Measurements from ENCODE around the gene TOR1AIP2. TPM values are rescaled to one million over a fixed set of nuclear protein-coding genes. Genes with fewer than 3 reads are reported as not detected.

TOR1AIP2 gene
- total and polyA plus RNA-seq, 10 of the 15 experiments (the other 5 are each of a cell fraction or from before 2014, with no cell fraction given), result 5.3 to 38.9 (median 15.4) TPM

DNA sequence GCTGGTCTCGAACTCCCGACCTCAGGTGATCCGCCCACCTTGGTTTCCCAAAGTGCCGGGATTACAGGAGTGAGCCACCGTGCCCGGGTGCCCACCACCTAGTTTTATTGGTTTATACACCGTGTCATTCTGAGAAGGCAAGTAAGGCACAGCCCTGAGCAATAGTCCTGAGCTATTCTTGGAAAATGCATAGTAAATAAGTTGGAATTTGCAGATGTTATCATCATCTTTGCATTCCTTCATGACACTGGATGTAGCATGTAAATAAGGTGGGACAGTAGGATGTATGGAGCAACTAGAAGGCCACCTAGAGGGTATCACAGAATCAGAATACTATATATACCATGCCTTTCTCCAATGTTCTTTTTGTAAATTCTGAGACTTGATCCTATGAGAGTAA is 11.0 kb downstream of the TOR1AIP2 start:
- H3K27me3 ChIP-seq (replicated peaks in 1 of 2; ENCODE audit: control insufficient read depth in 2 of 2, insufficient read depth in 2 of 2, low read length in 1 of 2), result no peaks in the 10 kb centered on the region
- ChIA-PET CTCF (interaction anchor here (0.6 to 7.1 kb wide), 15 partner anchors 9 to 313 kb away, joined by 3 to 91 read pairs (median 7); no protein-coding TSS in a partner anchor), SMC1A (ENCODE audit: uncharacterized antibody, unreplicated experiment) (interaction anchor here (0.6 to 2.5 kb wide), 8 partner anchors 9 to 312 kb away, joined by 3 to 8 read pairs (median 4); no protein-coding TSS in a partner anchor), RAD21 (ENCODE audit: unreplicated experiment) (interaction anchor here (2.2 kb wide), 1 partner anchor 313 kb away, joined by 9 read pairs; no protein-coding TSS in a partner anchor), POLR2A (interaction anchor here (0.6 to 1.5 kb wide), 2 partner anchors 238 to 312 kb away, joined by 3 read pairs; no protein-coding TSS in a partner anchor)
- intact Hi-C loops (cut with micrococcal nuclease; ENCODE audit: unreplicated experiment), result loop anchor here (1.0 to 5.0 kb wide), 3 partner anchors 166 to 312 kb away; no protein-coding TSS in a partner anchor
- ATAC-seq (no peak), DNase-seq (ENCODE audit: low read depth, low spot score) (no peak), FAIRE-seq (no peak)
- H3K4me3 ChIP-seq, result no peak overlapping the region
- no peak overlapping the region for H2AFZ ChIP-seq (ENCODE audit: control insufficient read depth, low read depth, low read length)
- no peaks in the 10 kb centered on the region for H4K20me1 ChIP-seq (ENCODE audit: control insufficient read depth, insufficient read depth)
- H3K9me3 ChIP-seq (replicated peaks; ENCODE audit: control insufficient read depth, insufficient read depth, low read length), result no peaks in the 10 kb centered on the region
- TF ChIP-seq ZNF24 (IDR thresholded peaks at IDR 0.05) (no peak), RFX5 (IDR thresholded peaks at IDR 0.05; ENCODE audit: low read depth, low read length) (no peak), DPF2 (IDR thresholded peaks at IDR 0.05) (no peak), YY1 (IDR thresholded peaks at IDR 0.05; ENCODE audit: low read depth, low read length) (no peak), IRF4 (IDR thresholded peaks at IDR 0.05; ENCODE audit: low read depth, low read length) (no peak), CBX5 (IDR thresholded peaks at IDR 0.05; ENCODE audit: low read depth) (no peak), GABPA (IDR thresholded peaks at IDR 0.05; ENCODE audit: low read depth) (no peak), SREBF2 (IDR thresholded peaks at IDR 0.05; ENCODE audit: low read length) (no peak), ZNF207 (IDR thresholded peaks at IDR 0.05; ENCODE audit: borderline replicate concordance) (no peak), JUNB (IDR thresholded peaks at IDR 0.05) (no peak), LARP7 (IDR thresholded peaks at IDR 0.05) (no peak), SUPT20H (IDR thresholded peaks at IDR 0.05; ENCODE audit: borderline replicate concordance, control insufficient read depth, low read depth, low read length) (no peak), STAT3 (IDR thresholded peaks at IDR 0.05; ENCODE audit: low read depth, low read length) (no peak), CBX3 (IDR thresholded peaks at IDR 0.05; ENCODE audit: borderline replicate concordance, low read depth) (no peak)
- TF ChIP-seq, protein P1, sequence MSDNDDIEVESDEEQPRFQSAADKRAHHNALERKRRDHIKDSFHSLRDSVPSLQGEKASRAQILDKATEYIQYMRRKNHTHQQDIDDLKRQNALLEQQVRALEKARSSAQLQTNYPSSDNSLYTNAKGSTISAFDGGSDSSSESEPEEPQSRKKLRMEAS (IDR thresholded peaks at IDR 0.05; ENCODE audit: low read depth, low read length), result no peak
- TF ChIP-seq, protein P2, sequence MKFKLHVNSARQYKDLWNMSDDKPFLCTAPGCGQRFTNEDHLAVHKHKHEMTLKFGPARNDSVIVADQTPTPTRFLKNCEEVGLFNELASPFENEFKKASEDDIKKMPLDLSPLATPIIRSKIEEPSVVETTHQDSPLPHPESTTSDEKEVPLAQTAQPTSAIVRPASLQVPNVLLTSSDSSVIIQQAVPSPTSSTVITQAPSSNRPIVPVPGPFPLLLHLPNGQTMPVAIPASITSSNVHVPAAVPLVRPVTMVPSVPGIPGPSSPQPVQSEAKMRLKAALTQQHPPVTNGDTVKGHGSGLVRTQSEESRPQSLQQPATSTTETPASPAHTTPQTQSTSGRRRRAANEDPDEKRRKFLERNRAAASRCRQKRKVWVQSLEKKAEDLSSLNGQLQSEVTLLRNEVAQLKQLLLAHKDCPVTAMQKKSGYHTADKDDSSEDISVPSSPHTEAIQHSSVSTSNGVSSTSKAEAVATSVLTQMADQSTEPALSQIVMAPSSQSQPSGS (IDR thresholded peaks at IDR 0.05; ENCODE audit: low read length), result no peak
- TF ChIP-seq, protein P3, sequence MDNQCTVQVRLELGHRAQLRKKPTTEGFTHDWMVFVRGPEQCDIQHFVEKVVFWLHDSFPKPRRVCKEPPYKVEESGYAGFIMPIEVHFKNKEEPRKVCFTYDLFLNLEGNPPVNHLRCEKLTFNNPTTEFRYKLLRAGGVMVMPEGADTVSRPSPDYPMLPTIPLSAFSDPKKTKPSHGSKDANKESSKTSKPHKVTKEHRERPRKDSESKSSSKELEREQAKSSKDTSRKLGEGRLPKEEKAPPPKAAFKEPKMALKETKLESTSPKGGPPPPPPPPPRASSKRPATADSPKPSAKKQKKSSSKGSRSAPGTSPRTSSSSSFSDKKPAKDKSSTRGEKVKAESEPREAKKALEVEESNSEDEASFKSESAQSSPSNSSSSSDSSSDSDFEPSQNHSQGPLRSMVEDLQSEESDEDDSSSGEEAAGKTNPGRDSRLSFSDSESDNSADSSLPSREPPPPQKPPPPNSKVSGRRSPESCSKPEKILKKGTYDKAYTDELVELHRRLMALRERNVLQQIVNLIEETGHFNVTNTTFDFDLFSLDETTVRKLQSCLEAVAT (IDR thresholded peaks at IDR 0.05), result no peak
- TF ChIP-seq, protein P4, sequence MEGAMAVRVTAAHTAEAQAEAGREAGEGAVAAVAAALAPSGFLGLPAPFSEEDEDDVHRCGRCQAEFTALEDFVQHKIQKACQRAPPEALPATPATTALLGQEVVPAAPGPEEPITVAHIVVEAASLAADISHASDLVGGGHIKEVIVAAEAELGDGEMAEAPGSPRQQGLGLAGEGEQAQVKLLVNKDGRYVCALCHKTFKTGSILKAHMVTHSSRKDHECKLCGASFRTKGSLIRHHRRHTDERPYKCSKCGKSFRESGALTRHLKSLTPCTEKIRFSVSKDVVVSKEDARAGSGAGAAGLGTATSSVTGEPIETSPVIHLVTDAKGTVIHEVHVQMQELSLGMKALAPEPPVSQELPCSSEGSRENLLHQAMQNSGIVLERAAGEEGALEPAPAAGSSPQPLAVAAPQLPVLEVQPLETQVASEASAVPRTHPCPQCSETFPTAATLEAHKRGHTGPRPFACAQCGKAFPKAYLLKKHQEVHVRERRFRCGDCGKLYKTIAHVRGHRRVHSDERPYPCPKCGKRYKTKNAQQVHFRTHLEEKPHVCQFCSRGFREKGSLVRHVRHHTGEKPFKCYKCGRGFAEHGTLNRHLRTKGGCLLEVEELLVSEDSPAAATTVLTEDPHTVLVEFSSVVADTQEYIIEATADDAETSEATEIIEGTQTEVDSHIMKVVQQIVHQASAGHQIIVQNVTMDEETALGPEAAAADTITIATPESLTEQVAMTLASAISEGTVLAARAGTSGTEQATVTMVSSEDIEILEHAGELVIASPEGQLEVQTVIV (IDR thresholded peaks at IDR 0.05; ENCODE audit: borderline replicate concordance, partially characterized antibody), result no peak
- TF ChIP-seq, protein P5, sequence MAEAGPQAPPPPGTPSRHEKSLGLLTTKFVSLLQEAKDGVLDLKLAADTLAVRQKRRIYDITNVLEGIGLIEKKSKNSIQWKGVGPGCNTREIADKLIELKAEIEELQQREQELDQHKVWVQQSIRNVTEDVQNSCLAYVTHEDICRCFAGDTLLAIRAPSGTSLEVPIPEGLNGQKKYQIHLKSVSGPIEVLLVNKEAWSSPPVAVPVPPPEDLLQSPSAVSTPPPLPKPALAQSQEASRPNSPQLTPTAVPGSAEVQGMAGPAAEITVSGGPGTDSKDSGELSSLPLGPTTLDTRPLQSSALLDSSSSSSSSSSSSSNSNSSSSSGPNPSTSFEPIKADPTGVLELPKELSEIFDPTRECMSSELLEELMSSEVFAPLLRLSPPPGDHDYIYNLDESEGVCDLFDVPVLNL (IDR thresholded peaks at IDR 0.05; ENCODE audit: low read depth, low read length), result no peak
- WGBS (ENCODE audit: insufficient coverage, insufficient replicate concordance, low lambda C conversion rate, missing lambda C conversion rate), result 99% methylated on average over 7 of the region's 7 CpGs
- H3K4me1 ChIP-seq (ENCODE audit: control insufficient read depth, insufficient read depth, low read length), result no peaks in the 10 kb centered on the region
- in situ Hi-C loops (cut with MboI), result loop anchor here (25.0 kb wide), 1 partner anchor 621 kb away; no protein-coding TSS in a partner anchor
- no TSS peak for BruUV-seq (replicated peaks)
- H3K36me3 ChIP-seq (ENCODE audit: control insufficient read depth in 2 of 2, insufficient read depth in 2 of 2, low read length in 1 of 2), result peaks cover 1 to 25% of the 10 kb centered on the region in 2 experiments; a peak in 3 of 4 replicates
- peaks cover 11% of the 10 kb centered on the region for H3K79me2 ChIP-seq (ENCODE audit: control insufficient read depth, insufficient read depth, low read length)
- no peak overlapping the region for H3K27ac ChIP-seq (ENCODE audit: control insufficient read depth, insufficient read depth)
- H3K4me2 ChIP-seq (ENCODE audit: control insufficient read depth, insufficient read depth), result no peak overlapping the region
- no peak overlapping the region for H3K9ac ChIP-seq (ENCODE audit: control insufficient read depth, insufficient read depth, low read length)
